22Rv1 (cell line): Measurements from ENCODE around the gene TAGLN2.

ENCODE experiments used
- CTCF ChIP-seq: fragments of 450-650 bp; IDR thresholded peaks from 2 replicates; pipeline ENCODE4 v1.5.1; 2017; ENCODE audit warnings: mild to moderate bottlenecking
- ZFX ChIP-seq: fragments of 450-650 bp; IDR thresholded peaks from 2 replicates; pipeline ENCODE4 v1.6.1; 2017; ENCODE audit warnings: antibody characterized with exemption, borderline replicate concordance

- TF ChIP-seq CTCF (no peak), ZFX (no peak)
These were observed 26.2 kb upstream of the TAGLN2 start for GRCh38 chr1:159951551-159951950.
